Measurements from ENCODE around the gene CUL4A.

- TF ChIP-seq CTCF (IDR thresholded peaks at IDR 0.05; ENCODE audit: low read length) (no peak), EZH2phosphoT487 (IDR thresholded peaks at IDR 0.05; ENCODE audit: low read length) (no peak)
Measured at GRCh38 chr13:113196970-113197737, 12.3 kb upstream of the CUL4A start.

Measured in MM.1S (cell line).